HUES48 (cell line): ENCODE results near the gene CERKL.
A peak's percentile ranks its signal among the peaks of the same experiment; 100 is the strongest.

Source experiments
- H3K27ac ChIP-seq: one replicate; pipeline ENCODE4 v1.7.0; 2013; ENCODE audit warnings: low read depth, low read length, inconsistent platforms
- H3K27me3 ChIP-seq: 2 replicates; pipeline ENCODE4 v1.6.1; 2013; ENCODE audit warnings: mild to moderate bottlenecking, low read length; ENCODE audit not compliant: control insufficient read depth, insufficient read depth
- H3K36me3 ChIP-seq: 2 replicates; pipeline ENCODE4 v1.6.1; 2013; ENCODE audit warnings: low read length; ENCODE audit not compliant: control insufficient read depth, insufficient read depth
- H3K4me1 ChIP-seq: 2 replicates; pipeline ENCODE4 v1.6.1; 2013; ENCODE audit warnings: mild to moderate bottlenecking, low read length; ENCODE audit not compliant: control insufficient read depth, insufficient read depth
- H3K4me3 ChIP-seq: 2 replicates; pipeline ENCODE4 v1.5.1; 2013; ENCODE audit warnings: mild to moderate bottlenecking, low read depth, low read length
- H3K9ac ChIP-seq: 2 replicates; pipeline ENCODE4 v1.6.1; 2013; ENCODE audit warnings: mild to moderate bottlenecking, low read depth, low read length, moderate library complexity
- H3K9me3 ChIP-seq: 2 replicates; pipeline ENCODE4 v1.6.1; 2013; ENCODE audit warnings: low read length; ENCODE audit not compliant: control insufficient read depth, insufficient read depth

CERKL gene

DNA sequence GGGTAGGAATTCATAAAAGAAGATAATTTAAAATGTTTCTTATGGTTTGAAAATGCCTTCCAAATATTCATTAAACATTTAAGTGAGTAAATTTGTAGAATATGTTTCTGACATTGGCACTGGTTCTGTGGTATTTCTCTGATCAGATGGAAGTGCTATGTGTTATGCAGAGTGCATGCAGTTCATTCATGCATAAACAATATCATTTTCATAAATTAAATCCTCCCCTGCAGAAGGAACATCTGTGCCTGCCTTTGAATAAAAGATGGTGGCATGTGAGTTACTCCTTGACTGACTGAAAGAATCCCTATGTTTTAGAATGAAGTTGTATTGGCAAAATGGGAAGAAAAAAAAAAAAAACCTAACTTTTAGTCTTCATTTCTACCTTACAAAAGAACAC, 17.6 kb upstream of the CERKL start:
- Histone ChIP-seq H3K36me3 (no peaks in the 10 kb centered on the region), H3K27me3 (peaks cover 94% of the 10 kb centered on the region), H3K4me1 (peaks cover 11% of the 10 kb centered on the region), H3K9me3 (no peaks in the 10 kb centered on the region), H3K4me3 (no peak overlapping the region), H3K9ac (no peak overlapping the region), H3K27ac (no peak overlapping the region)

DNA sequence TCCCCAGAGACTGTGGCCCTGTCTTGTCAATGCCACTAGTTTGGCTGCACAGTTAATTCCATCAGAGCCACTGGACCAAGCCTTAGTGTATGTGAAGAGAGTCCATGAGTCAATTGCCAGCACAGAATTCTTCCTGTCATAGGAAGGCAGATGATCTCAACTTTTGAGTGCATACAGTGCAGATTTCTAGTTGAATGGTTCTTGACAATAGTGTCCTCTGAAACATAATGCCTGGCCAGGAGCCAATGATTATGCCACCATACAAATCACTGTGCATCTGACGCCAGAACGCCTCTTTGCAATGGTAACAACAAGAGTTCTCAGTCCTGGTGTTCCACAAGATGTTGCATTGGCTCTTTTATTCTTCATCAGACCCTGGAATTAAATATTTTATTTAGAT, 16.3 kb upstream of the CERKL start:
- H3K9me3 ChIP-seq = no peaks in the 10 kb centered on the region
- 0 out of 2 replicates have a peak, but pooled peaks cover 1% of the 10 kb centered on the region for H3K4me1 ChIP-seq
- H3K27ac ChIP-seq = no peak overlapping the region
- H3K4me3 ChIP-seq = no peak overlapping the region
- peaks cover 94% of the 10 kb centered on the region for H3K27me3 ChIP-seq
- no peak overlapping the region for H3K9ac ChIP-seq
- H3K36me3 ChIP-seq = no peaks in the 10 kb centered on the region

DNA sequence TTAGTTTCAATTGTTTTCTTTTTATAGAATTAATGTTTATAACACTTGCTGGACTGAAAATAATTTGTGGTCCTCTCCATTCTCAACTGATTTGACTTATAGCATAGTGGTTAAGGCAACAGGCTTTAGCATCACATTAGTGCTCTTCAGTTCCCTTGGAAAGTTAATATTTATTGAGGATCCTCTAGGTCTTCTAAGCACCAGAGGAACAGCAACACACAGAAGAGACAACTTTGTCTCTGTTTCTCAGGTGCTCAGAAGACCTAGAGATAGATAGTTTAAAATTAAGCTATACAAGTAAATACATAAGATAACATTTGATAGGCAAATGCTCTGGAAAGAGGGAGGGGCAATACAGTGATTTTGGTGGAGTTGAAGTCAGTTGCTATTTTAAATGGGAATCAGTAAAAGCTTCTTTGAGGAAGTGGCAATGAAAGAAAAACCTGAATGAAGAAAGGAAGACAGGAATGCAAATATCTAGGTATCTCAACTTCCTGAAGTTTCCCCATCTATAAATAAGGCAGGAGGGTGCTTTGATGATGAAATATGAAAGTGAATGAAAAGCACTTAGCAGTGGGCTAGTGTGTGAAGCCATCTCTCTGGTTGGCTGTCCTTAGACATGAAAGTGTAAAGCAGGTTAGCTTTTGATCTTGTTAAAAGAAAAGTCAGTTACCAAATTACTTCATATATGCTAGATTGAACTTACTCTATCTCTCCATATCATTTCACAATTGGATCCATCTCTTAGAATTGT, 15.5 kb upstream of the CERKL start:
- Histone ChIP-seq H3K9ac (no peak overlapping the region), H3K36me3 (no peaks in the 10 kb centered on the region), H3K27ac (no peak overlapping the region), H3K9me3 (no peaks in the 10 kb centered on the region), H3K27me3 (peaks cover 94% of the 10 kb centered on the region), H3K4me1 (peaks cover 3% of the 10 kb centered on the region), H3K4me3 (no peak overlapping the region)

DNA sequence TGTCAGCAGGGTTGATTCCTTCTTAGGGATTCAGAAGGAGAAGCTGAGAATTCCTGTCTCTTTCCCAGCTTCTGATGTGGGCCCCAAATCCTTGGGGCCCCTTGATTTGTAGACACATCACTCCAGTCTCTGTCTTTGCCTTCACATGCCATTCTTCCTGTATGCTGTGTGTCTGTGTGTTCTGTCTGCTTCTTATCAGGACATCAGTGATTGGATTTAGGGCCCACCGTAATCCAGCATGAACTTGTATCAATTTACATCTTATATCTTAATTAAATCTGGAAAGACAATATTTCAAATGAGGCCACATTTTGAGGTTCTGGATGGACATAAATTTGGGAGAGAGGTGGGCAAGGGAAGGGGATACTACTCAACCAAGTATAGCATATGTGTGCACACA, 13.7 kb upstream of the CERKL start:
- Histone ChIP-seq H3K4me3 (no peak overlapping the region), H3K27me3 (peaks cover 85% of the 10 kb centered on the region), H3K36me3 (no peaks in the 10 kb centered on the region), H3K27ac (no peak overlapping the region), H3K9ac (no peak overlapping the region), H3K4me1 (peaks cover 16% of the 10 kb centered on the region), H3K9me3 (peaks cover 6% of the 10 kb centered on the region; the same call in 1 of the 2 replicates)

DNA sequence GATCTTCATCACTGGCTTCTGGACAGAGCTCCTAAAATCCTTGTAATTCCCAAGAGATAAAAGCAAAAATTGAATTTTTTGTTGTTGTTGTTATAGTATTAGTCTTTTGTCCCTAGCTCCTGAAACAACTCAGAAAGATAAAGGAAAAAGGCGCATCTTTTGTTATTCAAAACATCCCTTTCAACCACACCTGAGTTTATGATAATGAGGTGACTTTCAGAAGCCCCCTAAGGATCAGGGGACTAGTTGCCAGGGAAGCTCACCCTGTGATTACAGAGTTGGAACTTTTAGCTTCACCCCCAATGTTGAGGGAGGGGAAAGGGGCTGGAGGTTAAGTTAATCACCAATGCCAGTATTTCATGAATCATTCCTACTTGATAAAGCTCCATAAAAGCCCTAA, 10.3 kb upstream of the CERKL start:
- H3K4me1 ChIP-seq = peaks cover 16% of the 10 kb centered on the region
- H3K36me3 ChIP-seq = no peaks in the 10 kb centered on the region
- H3K4me3 ChIP-seq = no peak overlapping the region
- H3K27me3 ChIP-seq = peaks cover 57% of the 10 kb centered on the region
- no peak overlapping the region for H3K27ac ChIP-seq
- H3K9me3 ChIP-seq = peaks cover 6% of the 10 kb centered on the region; the same call in 1 of the 2 replicates
- H3K9ac ChIP-seq = no peak overlapping the region

DNA sequence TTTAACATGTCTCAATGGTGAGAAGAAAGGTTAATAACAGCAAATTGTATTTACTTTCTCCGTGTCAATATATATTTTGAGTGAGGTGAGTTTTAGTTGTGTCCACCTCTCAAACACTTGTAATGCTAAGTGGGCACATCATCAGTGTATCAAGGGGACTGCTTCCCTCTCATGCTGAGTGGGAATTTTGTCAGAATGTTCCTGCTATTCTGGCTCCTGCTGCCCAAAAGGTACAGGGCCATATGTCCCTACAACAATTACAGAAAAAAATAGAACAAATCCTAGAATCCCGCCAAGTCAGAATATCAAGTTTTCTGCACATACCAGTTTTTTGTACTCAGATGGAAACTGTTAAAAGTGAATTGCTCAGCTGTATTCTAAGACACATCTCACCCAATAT, 5.4 kb upstream of the CERKL start:
- H3K4me1 ChIP-seq = peaks cover 27% of the 10 kb centered on the region
- H3K9me3 ChIP-seq = peaks cover 6% of the 10 kb centered on the region; the same call in 1 of the 2 replicates
- H3K36me3 ChIP-seq = no peaks in the 10 kb centered on the region
- no peak overlapping the region for H3K27ac ChIP-seq
- peaks cover 65% of the 10 kb centered on the region for H3K27me3 ChIP-seq
- H3K4me3 ChIP-seq = no peak overlapping the region
- H3K9ac ChIP-seq = no peak overlapping the region

DNA sequence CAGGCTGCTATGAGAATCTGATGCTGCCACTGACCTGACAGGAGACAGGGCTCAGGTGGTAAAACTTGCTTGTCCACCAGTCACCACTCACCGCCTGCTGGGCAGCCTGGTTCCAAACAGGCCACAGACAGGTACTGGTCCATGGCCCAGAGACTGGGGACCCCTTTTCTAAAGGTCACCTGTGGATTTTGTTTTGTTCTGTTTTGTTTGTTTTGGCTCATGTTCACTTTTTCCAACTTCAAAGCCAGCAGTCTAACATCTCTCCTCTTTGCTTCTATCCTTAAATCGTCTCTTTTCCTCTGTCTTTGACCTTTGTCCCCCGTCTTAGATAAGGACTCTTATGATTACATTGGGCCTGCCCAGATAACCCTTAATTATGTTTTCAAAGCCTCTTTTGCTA, 3.3 kb upstream of the CERKL start:
- peaks cover 28% of the 10 kb centered on the region for H3K4me1 ChIP-seq
- H3K9ac ChIP-seq = no peak overlapping the region
- H3K36me3 ChIP-seq = no peaks in the 10 kb centered on the region
- no peak overlapping the region for H3K4me3 ChIP-seq
- H3K27me3 ChIP-seq = peaks cover 73% of the 10 kb centered on the region
- H3K9me3 ChIP-seq = no peaks in the 10 kb centered on the region
- H3K27ac ChIP-seq = no peak overlapping the region

DNA sequence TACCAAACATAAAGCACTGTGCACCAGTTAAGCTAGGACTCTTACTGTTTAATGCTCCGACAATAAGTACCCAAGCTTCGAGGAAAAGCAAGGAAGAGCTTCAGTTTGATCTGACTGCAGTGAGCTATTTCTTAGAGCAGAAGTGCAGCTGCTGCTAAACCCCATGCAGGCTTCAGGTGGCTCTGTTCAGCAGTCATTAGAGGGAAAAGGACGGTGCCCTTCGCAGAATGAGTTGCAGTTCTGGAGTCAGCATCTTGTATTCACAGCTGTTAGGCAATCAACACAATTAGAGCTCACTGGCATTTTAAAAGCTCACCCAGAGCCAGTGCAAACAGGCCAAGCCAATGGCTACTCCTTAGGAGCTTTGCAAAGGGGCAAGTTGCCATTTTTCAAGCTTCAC, 1.5 kb upstream of the CERKL start:
- no peaks in the 10 kb centered on the region for H3K36me3 ChIP-seq
- H3K4me1 ChIP-seq = peaks cover 28% of the 10 kb centered on the region
- no peak overlapping the region for H3K4me3 ChIP-seq
- no peaks in the 10 kb centered on the region for H3K9me3 ChIP-seq
- no peak overlapping the region for H3K27ac ChIP-seq
- H3K9ac ChIP-seq = no peak overlapping the region
- H3K27me3 ChIP-seq = peaks cover 90% of the 10 kb centered on the region

DNA sequence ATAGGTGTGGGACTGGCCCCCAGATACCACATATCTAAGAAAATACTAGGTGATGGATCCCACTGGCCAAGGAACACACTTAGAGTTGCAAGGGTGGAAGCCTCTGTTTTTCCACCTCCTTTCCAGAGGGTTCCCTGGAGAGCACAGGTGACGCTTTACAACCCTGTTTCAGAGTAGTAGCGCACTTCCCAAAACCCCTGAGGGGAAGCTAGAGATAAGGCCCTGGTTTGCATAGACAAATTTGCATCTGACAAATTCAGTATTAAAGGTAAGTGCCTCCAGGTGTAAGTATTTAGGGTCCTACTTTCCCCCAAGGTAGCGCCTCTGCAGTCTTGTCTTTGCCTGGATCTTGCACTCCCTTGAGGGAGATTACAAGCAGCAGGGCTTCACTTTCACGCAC, 474 bp upstream of the CERKL start:
- H3K27me3 ChIP-seq = peaks cover 92% of the 10 kb centered on the region
- no peaks in the 10 kb centered on the region for H3K36me3 ChIP-seq
- peak overlapping the region; percentile 72 for H3K4me3 ChIP-seq
- H3K9ac ChIP-seq = no peak overlapping the region
- no peaks in the 10 kb centered on the region for H3K9me3 ChIP-seq
- H3K4me1 ChIP-seq = peaks cover 28% of the 10 kb centered on the region
- no peak overlapping the region for H3K27ac ChIP-seq

DNA sequence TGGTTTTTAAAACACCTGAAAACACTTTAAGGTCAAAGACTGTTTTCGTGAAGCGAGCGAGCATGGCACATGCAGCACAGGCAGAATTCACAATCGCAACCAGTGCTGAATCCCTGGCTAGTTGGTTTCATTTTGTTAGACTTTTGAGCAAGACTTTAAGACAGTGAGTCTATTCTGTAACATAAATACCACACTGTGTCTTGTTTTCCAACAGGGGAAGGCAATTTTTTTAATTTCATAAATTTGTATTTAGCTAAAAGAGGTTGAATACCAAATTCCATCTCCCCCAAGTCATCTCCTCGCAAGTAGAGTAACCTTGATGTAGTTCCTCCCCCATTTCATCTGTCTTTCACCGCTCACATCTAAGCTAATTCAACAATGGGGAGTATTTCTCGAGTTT, 1.4 kb downstream of the CERKL start:
- Histone ChIP-seq H3K4me3 (peak overlapping the region; percentile 72), H3K9me3 (no peaks in the 10 kb centered on the region), H3K9ac (no peak overlapping the region), H3K36me3 (no peaks in the 10 kb centered on the region), H3K27ac (no peak overlapping the region), H3K4me1 (peaks cover 28% of the 10 kb centered on the region), H3K27me3 (peaks cover 85% of the 10 kb centered on the region)

DNA sequence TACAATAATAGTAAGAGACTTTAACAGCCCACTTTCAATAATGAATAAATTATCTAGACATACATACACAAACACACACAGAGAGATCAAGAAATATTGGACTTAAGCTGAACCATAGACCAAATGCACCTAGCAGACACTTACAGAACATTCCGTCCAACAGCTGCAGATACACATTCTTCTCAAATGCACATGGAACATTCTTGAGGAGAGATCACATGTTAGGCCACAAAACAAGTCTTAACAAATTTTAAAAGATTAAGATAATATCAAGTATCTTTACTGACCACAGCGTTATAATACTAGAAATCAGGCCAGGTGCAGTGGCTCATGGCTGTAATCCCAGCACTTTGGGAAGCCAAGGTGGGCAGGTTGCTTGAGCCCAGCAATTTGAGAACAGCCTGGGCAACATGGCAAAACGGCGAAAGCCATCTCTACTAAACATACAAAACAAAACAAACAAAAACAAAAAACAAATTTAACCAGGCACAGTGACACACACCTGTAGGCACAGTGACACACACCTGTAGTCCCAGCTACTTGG, 7.4 kb downstream of the CERKL start:
- Histone ChIP-seq H3K4me1 (no peaks in the 10 kb centered on the region), H3K9me3 (no peaks in the 10 kb centered on the region), H3K27me3 (peaks cover 29% of the 10 kb centered on the region), H3K36me3 (no peaks in the 10 kb centered on the region), H3K4me3 (no peak overlapping the region), H3K27ac (no peak overlapping the region), H3K9ac (no peak overlapping the region)
